Liver (tissue), 9 donors: ENCODE results near the gene FARS2. TPM values are rescaled to one million over a fixed set of nuclear protein-coding genes. Genes with fewer than 3 reads are reported as not detected.

Source experiments
- DNase-seq: peaks from one replicate; pipeline ENCODE4 v3.0.0-alpha.2; 2017; ENCODE audit warnings: low spot score
- H3K27ac ChIP-seq, 2 donors: one replicate each; pipeline ENCODE4 v1.7.0; 2013; ENCODE audit warnings: inconsistent platforms in 2 of 2, low read length in 2 of 2, control low read depth in 1 of 2, low read depth in 1 of 2, mild to moderate bottlenecking in 1 of 2
- H3K27me3 ChIP-seq, 4 donors: one replicate each; pipeline versions ENCODE4 v1.6.1 to v1.7.0; 2013; ENCODE audit warnings: low read length in 3 of 4, inconsistent platforms in 1 of 4, mild to moderate bottlenecking in 1 of 4, moderate library complexity in 1 of 4; ENCODE audit not compliant: control insufficient read depth in 4 of 4, insufficient read depth in 4 of 4
- H3K36me3 ChIP-seq, 4 donors: one replicate each; pipeline versions ENCODE4 v1.6.1 to v1.7.0; 2013; ENCODE audit warnings: low read length in 3 of 4, mild to moderate bottlenecking in 3 of 4, low read depth in 1 of 4, moderate library complexity in 1 of 4; ENCODE audit not compliant: control insufficient read depth in 4 of 4, insufficient read depth in 3 of 4
- H3K4me1 ChIP-seq, 4 donors: one replicate each; pipeline versions ENCODE4 v1.6.1 to v1.7.0; 2013; ENCODE audit warnings: low read length in 3 of 4, mild to moderate bottlenecking in 3 of 4, moderate library complexity in 1 of 4; ENCODE audit not compliant: control insufficient read depth in 4 of 4, insufficient read depth in 4 of 4
- H3K4me3 ChIP-seq, 3 donors: one replicate each; pipeline versions ENCODE4 v1.6.1 to v1.7.0; 2013; ENCODE audit warnings: low read length in 3 of 3, control low read depth in 1 of 3, low read depth in 1 of 3, mild to moderate bottlenecking in 1 of 3
- H3K9ac ChIP-seq, 2 donors: one replicate each; pipeline ENCODE4 v1.7.0; 2013; ENCODE audit warnings: low read length in 2 of 2, mild to moderate bottlenecking in 2 of 2, moderate library complexity in 2 of 2, control low read depth in 1 of 2, low read depth in 1 of 2
- H3K9me3 ChIP-seq, 4 donors: one replicate each; pipeline versions ENCODE4 v1.6.1 to v1.7.0; 2013; ENCODE audit warnings: low read length in 3 of 4; ENCODE audit not compliant: control insufficient read depth in 4 of 4
- EGR1 ChIP-seq, 2 donors: IDR thresholded peaks; 2 replicates each; pipeline ENCODE4 v1.6.1; 2016 to 2018; ENCODE audit warnings: antibody characterized with exemption in 2 of 2, low read depth in 2 of 2
- FOXA1 ChIP-seq: IDR thresholded peaks from 2 replicates; pipeline ENCODE4 v1.6.1; 2016; ENCODE audit warnings: antibody characterized with exemption
- FOXA2 ChIP-seq: IDR thresholded peaks from 2 replicates; pipeline ENCODE4 v1.6.1; 2016; ENCODE audit warnings: antibody characterized with exemption
- GABPA ChIP-seq, 2 donors: IDR thresholded peaks in 1 of 2; conservative IDR thresholded peaks in 1 of 2; 2 replicates each; pipeline ENCODE4 v1.6.1; 2016; ENCODE audit warnings: antibody characterized with exemption in 2 of 2, mild to moderate bottlenecking in 1 of 2, moderate library complexity in 1 of 2
- HNF4A ChIP-seq, 2 donors: conservative IDR thresholded peaks; 2 replicates each; pipeline ENCODE4 v1.6.1; 2016; ENCODE audit warnings: antibody characterized with exemption in 2 of 2, mild to moderate bottlenecking in 2 of 2
- HNF4G ChIP-seq: IDR thresholded peaks from 2 replicates; pipeline ENCODE4 v1.6.1; 2016; ENCODE audit warnings: antibody characterized with exemption
- JUND ChIP-seq, 2 donors: IDR thresholded peaks; 2 replicates each; pipeline ENCODE4 v1.6.1; 2016; ENCODE audit warnings: antibody characterized with exemption in 2 of 2
- NR2F2 ChIP-seq: IDR thresholded peaks from 2 replicates; pipeline ENCODE4 v1.6.1; 2016; ENCODE audit warnings: antibody characterized with exemption
- RAD21 ChIP-seq, 2 donors: IDR thresholded peaks; 2 replicates each; pipeline ENCODE4 v1.6.1; 2016; ENCODE audit warnings: antibody characterized with exemption in 2 of 2, mild to moderate bottlenecking in 2 of 2
- RXRA ChIP-seq, 2 donors: IDR thresholded peaks; 2 replicates each; pipeline ENCODE4 v1.6.1; 2017 to 2018; ENCODE audit warnings: antibody characterized with exemption in 2 of 2, mild to moderate bottlenecking in 1 of 2
- SP1 ChIP-seq: IDR thresholded peaks from 2 replicates; pipeline ENCODE4 v1.6.1; 2018; ENCODE audit warnings: antibody characterized with exemption, mild to moderate bottlenecking
- TAF1 ChIP-seq: conservative IDR thresholded peaks from 2 replicates; pipeline ENCODE4 v1.6.1; 2016; ENCODE audit warnings: antibody characterized with exemption, mild to moderate bottlenecking
- YY1 ChIP-seq: IDR thresholded peaks from 2 replicates; pipeline ENCODE4 v1.6.1; 2016; ENCODE audit warnings: antibody characterized with exemption, mild to moderate bottlenecking
- WGBS: extraction: QIAGEN DNeasy Blood & Tissue Kit; methylation state at CpG from one replicate; pipeline ENCODE4 v1.1.7; 2013; 5-methylcytosine and 5-hydroxymethylcytosine counted together
- polyA plus RNA-seq, 2 donors: library from polyadenylated mRNA; stranded (reverse) in 1 of 2; unstranded in 1 of 2; fragments of 200-250 nt in 1 of 2; fragments of >200 nt in 1 of 2; fragmentation: Nextera tagmentation in 1 of 2; extraction: Ambion mirVana in 1 of 2; gene quantifications; one replicate each; pipeline versions ENCODE4 v1.2.1 to v1.2.3, GENCODE V29; 2013 to 2015
- total RNA-seq, 2 donors: library from RNA; depleted of rRNA; stranded (reverse); fragments of >200 nt; gene quantifications; one replicate each; pipeline ENCODE4 v1.2.3, GENCODE V29; 2014
- TF ChIP-seq, protein P1 (sequence below): IDR thresholded peaks from 2 replicates; pipeline ENCODE4 v1.6.1; 2016; ENCODE audit warnings: antibody characterized with exemption, mild to moderate bottlenecking
- TF ChIP-seq, protein P2 (sequence below): IDR thresholded peaks from 2 replicates; pipeline ENCODE4 v1.6.1; 2016; ENCODE audit warnings: antibody characterized with exemption
- TF ChIP-seq, protein P3 (sequence below): fragments of 150-350 bp; IDR thresholded peaks from 2 replicates; pipeline ENCODE4 v1.5.1; 2017; ENCODE audit warnings: improper control_type of control experiment, low read depth, low read length; ENCODE audit not compliant: missing input control
- TF ChIP-seq, protein P4 (sequence below): IDR thresholded peaks from 2 replicates; pipeline ENCODE4 v1.6.1; 2016; ENCODE audit warnings: antibody characterized with exemption
- TF ChIP-seq, protein P5 (sequence below): IDR thresholded peaks from 2 replicates; pipeline ENCODE4 v1.6.1; 2016; ENCODE audit warnings: antibody characterized with exemption
- donor health status: healthy.
- donor health status: healthy.
- donor health status: healthy.
- donor health status: healthy.
- donor health status: healthy.

FARS2 gene
- total and polyA plus RNA-seq, 4 donors: 7.8 to 25.9 (median 11.2) TPM

DNA sequence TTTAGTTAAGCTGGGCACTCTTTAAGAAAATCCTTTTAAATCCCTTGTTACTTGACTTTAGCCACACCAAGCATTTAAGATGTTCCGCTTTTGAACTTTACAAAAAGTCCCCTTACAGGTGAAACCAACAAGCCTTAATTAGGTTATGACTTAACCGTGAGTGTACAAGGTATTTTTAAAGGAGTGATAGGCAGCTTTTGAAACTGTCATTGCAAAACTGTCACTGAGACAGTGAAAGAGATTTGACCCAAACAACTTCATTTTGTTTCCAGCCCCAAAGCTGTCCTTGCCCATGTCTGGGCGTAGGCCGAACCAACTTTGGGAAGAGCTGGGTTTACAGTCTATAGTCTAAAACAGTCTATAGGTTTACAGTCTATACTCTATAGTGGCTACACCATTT lies 305.4 kb downstream of the FARS2 start:
- no peaks in the 10 kb centered on the region for H3K27me3 ChIP-seq
- WGBS: 97% methylated on average over 4 of the region's 4 CpGs
- H3K27ac ChIP-seq: no peak overlapping the region
- peaks cover 0 to 1% (median 0%) of the 10 kb centered on the region in 4 donors for H3K36me3 ChIP-seq
- no peaks in the 10 kb centered on the region for H3K9me3 ChIP-seq
- peaks cover 0 to 2% (median 0%) of the 10 kb centered on the region in 4 donors for H3K4me1 ChIP-seq
- no peak for DNase-seq
- H3K4me3 ChIP-seq: no peak overlapping the region
- TF ChIP-seq, protein P1, sequence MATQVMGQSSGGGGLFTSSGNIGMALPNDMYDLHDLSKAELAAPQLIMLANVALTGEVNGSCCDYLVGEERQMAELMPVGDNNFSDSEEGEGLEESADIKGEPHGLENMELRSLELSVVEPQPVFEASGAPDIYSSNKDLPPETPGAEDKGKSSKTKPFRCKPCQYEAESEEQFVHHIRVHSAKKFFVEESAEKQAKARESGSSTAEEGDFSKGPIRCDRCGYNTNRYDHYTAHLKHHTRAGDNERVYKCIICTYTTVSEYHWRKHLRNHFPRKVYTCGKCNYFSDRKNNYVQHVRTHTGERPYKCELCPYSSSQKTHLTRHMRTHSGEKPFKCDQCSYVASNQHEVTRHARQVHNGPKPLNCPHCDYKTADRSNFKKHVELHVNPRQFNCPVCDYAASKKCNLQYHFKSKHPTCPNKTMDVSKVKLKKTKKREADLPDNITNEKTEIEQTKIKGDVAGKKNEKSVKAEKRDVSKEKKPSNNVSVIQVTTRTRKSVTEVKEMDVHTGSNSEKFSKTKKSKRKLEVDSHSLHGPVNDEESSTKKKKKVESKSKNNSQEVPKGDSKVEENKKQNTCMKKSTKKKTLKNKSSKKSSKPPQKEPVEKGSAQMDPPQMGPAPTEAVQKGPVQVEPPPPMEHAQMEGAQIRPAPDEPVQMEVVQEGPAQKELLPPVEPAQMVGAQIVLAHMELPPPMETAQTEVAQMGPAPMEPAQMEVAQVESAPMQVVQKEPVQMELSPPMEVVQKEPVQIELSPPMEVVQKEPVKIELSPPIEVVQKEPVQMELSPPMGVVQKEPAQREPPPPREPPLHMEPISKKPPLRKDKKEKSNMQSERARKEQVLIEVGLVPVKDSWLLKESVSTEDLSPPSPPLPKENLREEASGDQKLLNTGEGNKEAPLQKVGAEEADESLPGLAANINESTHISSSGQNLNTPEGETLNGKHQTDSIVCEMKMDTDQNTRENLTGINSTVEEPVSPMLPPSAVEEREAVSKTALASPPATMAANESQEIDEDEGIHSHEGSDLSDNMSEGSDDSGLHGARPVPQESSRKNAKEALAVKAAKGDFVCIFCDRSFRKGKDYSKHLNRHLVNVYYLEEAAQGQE: no peak
- TF ChIP-seq FOXA2 (no peak), SP1 (no peak), HNF4G (no peak), RAD21 (IDR thresholded peaks at IDR 0.05) (no peak), JUND (IDR thresholded peaks at IDR 0.05) (no peak), GABPA (IDR thresholded peaks at IDR 0.05 in 1 of 2, conservative IDR thresholded peaks at IDR 0.05 in 1 of 2) (no peak), TAF1 (no peak), YY1 (no peak), NR2F2 (no peak), FOXA1 (no peak), RXRA (IDR thresholded peaks at IDR 0.05) (no peak), EGR1 (IDR thresholded peaks at IDR 0.05; ENCODE audit: low read depth in 2 of 2) (no peak), HNF4A (conservative IDR thresholded peaks at IDR 0.05) (no peak)
- TF ChIP-seq, protein P2, sequence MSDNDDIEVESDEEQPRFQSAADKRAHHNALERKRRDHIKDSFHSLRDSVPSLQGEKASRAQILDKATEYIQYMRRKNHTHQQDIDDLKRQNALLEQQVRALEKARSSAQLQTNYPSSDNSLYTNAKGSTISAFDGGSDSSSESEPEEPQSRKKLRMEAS: no peak
- TF ChIP-seq, protein P3, sequence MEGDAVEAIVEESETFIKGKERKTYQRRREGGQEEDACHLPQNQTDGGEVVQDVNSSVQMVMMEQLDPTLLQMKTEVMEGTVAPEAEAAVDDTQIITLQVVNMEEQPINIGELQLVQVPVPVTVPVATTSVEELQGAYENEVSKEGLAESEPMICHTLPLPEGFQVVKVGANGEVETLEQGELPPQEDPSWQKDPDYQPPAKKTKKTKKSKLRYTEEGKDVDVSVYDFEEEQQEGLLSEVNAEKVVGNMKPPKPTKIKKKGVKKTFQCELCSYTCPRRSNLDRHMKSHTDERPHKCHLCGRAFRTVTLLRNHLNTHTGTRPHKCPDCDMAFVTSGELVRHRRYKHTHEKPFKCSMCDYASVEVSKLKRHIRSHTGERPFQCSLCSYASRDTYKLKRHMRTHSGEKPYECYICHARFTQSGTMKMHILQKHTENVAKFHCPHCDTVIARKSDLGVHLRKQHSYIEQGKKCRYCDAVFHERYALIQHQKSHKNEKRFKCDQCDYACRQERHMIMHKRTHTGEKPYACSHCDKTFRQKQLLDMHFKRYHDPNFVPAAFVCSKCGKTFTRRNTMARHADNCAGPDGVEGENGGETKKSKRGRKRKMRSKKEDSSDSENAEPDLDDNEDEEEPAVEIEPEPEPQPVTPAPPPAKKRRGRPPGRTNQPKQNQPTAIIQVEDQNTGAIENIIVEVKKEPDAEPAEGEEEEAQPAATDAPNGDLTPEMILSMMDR: no peak
- TF ChIP-seq, protein P4, sequence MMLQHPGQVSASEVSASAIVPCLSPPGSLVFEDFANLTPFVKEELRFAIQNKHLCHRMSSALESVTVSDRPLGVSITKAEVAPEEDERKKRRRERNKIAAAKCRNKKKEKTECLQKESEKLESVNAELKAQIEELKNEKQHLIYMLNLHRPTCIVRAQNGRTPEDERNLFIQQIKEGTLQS: no peak
- TF ChIP-seq, protein P5, sequence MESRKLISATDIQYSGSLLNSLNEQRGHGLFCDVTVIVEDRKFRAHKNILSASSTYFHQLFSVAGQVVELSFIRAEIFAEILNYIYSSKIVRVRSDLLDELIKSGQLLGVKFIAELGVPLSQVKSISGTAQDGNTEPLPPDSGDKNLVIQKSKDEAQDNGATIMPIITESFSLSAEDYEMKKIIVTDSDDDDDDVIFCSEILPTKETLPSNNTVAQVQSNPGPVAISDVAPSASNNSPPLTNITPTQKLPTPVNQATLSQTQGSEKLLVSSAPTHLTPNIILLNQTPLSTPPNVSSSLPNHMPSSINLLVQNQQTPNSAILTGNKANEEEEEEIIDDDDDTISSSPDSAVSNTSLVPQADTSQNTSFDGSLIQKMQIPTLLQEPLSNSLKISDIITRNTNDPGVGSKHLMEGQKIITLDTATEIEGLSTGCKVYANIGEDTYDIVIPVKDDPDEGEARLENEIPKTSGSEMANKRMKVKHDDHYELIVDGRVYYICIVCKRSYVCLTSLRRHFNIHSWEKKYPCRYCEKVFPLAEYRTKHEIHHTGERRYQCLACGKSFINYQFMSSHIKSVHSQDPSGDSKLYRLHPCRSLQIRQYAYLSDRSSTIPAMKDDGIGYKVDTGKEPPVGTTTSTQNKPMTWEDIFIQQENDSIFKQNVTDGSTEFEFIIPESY: no peak
- H3K9ac ChIP-seq: no peak overlapping the region
